Heart left ventricle (tissue), 13 donors: ENCODE measurements around the gene TMUB2.

Source experiments
- CTCF ChIP-seq, 12 donors: fragments of 200-600 bp; sonication (generic) in 4 of 12; IDR thresholded peaks; one replicate each; pipeline versions ENCODE4 v1.5.0 to v1.8.0; 2018 to 2022; ENCODE audit warnings: antibody characterized with exemption in 12 of 12, mild to moderate bottlenecking in 5 of 12
- POLR2A ChIP-seq, 2 donors: fragments of 450-650 bp; IDR thresholded peaks; one replicate each; pipeline ENCODE4 v1.6.1; 2017; ENCODE audit warnings: antibody characterized with exemption in 2 of 2, mild to moderate bottlenecking in 2 of 2, moderate library complexity in 2 of 2
- donor health status: ischemic (EF 13 %, LVEDD 7.1; RV severe dilation, severe dysfunction).
- donor health status: DM: no; HTN: yes; CAD: no.
- donor health status: DM: no; HTN: no; CAD: no.
- donor health status: ischemic (EF 25% LVEDD 6.9; RV normal size, moderate dysfunction).
- donor health status: ischemic (EF 25% LVEDD 5.7; RV mildly dilated, moderate dysfunction).
- donor health status: ischemic (EF 35%, LVEDD 5.7; RV mildly dilated, moderate dysfunction).
- donor health status: nonischemic (EF 11% LVEDD 7.7; RV severe dilation, severe dysfunction).
- donor health status: DM: yes; HTN: yes; CAD: no.
- donor health status: PGD.
- donor health status: ischemic (EF 29% LVEDD 5.4; RV normal size, mild dysfunction).
- donor health status: nonischemic (EF 23%, LVEDD 6.1; RV moderate dilation, normal function).

GRCh38 chr17:44202756-44203155, 16.0 kb downstream of the TMUB2 start:
- TF ChIP-seq CTCF (IDR thresholded peaks at IDR 0.05), result no peak
- TF ChIP-seq POLR2A (IDR thresholded peaks at IDR 0.05), result no peak
